Smooth muscle cell (in vitro differentiated cells): ENCODE measurements around the gene SOWAHA. TPM values are rescaled to one million over a fixed set of nuclear protein-coding genes. Genes with fewer than 3 reads are reported as not detected.

Experiments
- DNase-seq: peaks from one replicate; lab custom pipeline; 2025; ENCODE audit not compliant: unreplicated experiment; lab: John Stamatoyannopoulos, UW
- H2AFZ ChIP-seq: fragments of 200-600 bp; sonication (generic); 2 replicates; pipeline ENCODE4 v1.6.0; 2016; ENCODE audit warnings: antibody characterized with exemption, low read depth, mild to moderate bottlenecking
- H3F3A ChIP-seq: fragments of 200-600 bp; sonication (generic); 2 replicates; pipeline ENCODE4 v1.6.0; 2017; ENCODE audit warnings: antibody characterized with exemption, low read depth
- H3K27ac ChIP-seq: fragments of 200-600 bp; sonication (generic); 2 replicates; pipeline ENCODE4 v1.5.1; 2016; ENCODE audit warnings: low read depth, mild to moderate bottlenecking
- H3K27me3 ChIP-seq: fragments of 200-600 bp; sonication (generic); 2 replicates; pipeline ENCODE4 v1.6.1; 2016; ENCODE audit warnings: low read depth, mild to moderate bottlenecking
- H3K36me3 ChIP-seq: fragments of 200-600 bp; sonication (generic); 2 replicates; pipeline ENCODE4 v1.5.1; 2016; ENCODE audit warnings: low read depth
- H3K4me1 ChIP-seq: fragments of 200-600 bp; sonication (generic); 2 replicates; pipeline ENCODE4 v1.5.1; 2016; ENCODE audit warnings: low read depth
- H3K4me2 ChIP-seq: fragments of 200-600 bp; sonication (generic); 2 replicates; pipeline ENCODE4 v1.6.0; 2016; ENCODE audit warnings: mild to moderate bottlenecking
- H3K4me3 ChIP-seq: fragments of 200-600 bp; sonication (generic); 2 replicates; pipeline ENCODE4 v1.5.1; 2016; ENCODE audit warnings: mild to moderate bottlenecking
- H3K79me2 ChIP-seq: fragments of 200-600 bp; sonication (generic); 2 replicates; pipeline ENCODE4 v1.6.0; 2016; ENCODE audit warnings: low read depth, mild to moderate bottlenecking
- H3K9ac ChIP-seq: fragments of 200-600 bp; sonication (generic); 2 replicates; pipeline ENCODE4 v1.6.0; 2016; ENCODE audit warnings: low read depth
- H3K9me3 ChIP-seq: fragments of 200-600 bp; sonication (generic); replicated peaks from 2 replicates; pipeline ENCODE4 v1.5.1; 2016; ENCODE audit warnings: low read depth
- H4K20me1 ChIP-seq: fragments of 200-600 bp; sonication (generic); 2 replicates; pipeline ENCODE4 v1.6.0; 2016; ENCODE audit warnings: low read depth
- CTCF ChIP-seq: fragments of 200-600 bp; sonication (generic); IDR thresholded peaks from 2 replicates; pipeline ENCODE4 v1.5.1; 2017; ENCODE audit warnings: borderline replicate concordance, mild to moderate bottlenecking, antibody characterized with exemption; ENCODE audit not compliant: insufficient read depth, poor library complexity, severe bottlenecking
- WGBS: methylation state at CpG from one replicate; pipeline ENCODE4 v1.1.7; 2016; ENCODE audit warnings: low lambda C conversion rate; 5-methylcytosine and 5-hydroxymethylcytosine counted together
- polyA plus RNA-seq: library from polyadenylated mRNA; unstranded; fragments of >200 nt; fragmentation: Nextera tagmentation; extraction: Ambion mirVana; gene quantifications from 2 replicates; pipeline ENCODE4 v1.2.1, GENCODE V29; 2016
- total RNA-seq: library from RNA; depleted of rRNA; stranded (reverse); fragments of >200 nt; gene quantifications from 2 replicates; pipeline ENCODE4 v1.2.3, GENCODE V29; 2014

Gene SOWAHA
- total and polyA plus RNA-seq, 2 experiments from 2014 or later = 0.43 to 1.5 TPM

- no peaks in the 10 kb centered on the region for H4K20me1 ChIP-seq
- H3K27ac ChIP-seq = no peak overlapping the region
- no peaks in the 10 kb centered on the region for H3K27me3 ChIP-seq
- TF ChIP-seq CTCF = no peak
- H3K4me2 ChIP-seq = no peak overlapping the region
- H3F3A ChIP-seq = no peaks in the 10 kb centered on the region
- DNase-seq = no peak
- no peak overlapping the region for H3K9ac ChIP-seq
- WGBS = 94% methylated on average over 4 of the region's 4 CpGs
- H3K79me2 ChIP-seq = peaks cover 8% of the 10 kb centered on the region
- H3K9me3 ChIP-seq = no peaks in the 10 kb centered on the region
- H3K36me3 ChIP-seq = no peaks in the 10 kb centered on the region
- H2AFZ ChIP-seq = no peak overlapping the region
- H3K4me3 ChIP-seq = no peak overlapping the region
- peaks cover 6% of the 10 kb centered on the region for H3K4me1 ChIP-seq
These were observed 32.1 kb upstream of the SOWAHA start for GRCh38 chr5:132781029-132781428.

- Histone ChIP-seq H3K9ac (no peak overlapping the region), H3K36me3 (no peaks in the 10 kb centered on the region), H3K27ac (no peak overlapping the region), H2AFZ (peak overlapping the region; percentile 61), H3K4me1 (peaks cover 4% of the 10 kb centered on the region), H3K27me3 (no peaks in the 10 kb centered on the region), H3K79me2 (no peaks in the 10 kb centered on the region), H3K4me2 (peak overlapping the region; percentile 45), H3F3A (no peaks in the 10 kb centered on the region), H3K4me3 (no peak overlapping the region), H4K20me1 (no peaks in the 10 kb centered on the region), H3K9me3 (no peaks in the 10 kb centered on the region)
- WGBS = 31% methylated on average over 4 of the region's 4 CpGs
- TF ChIP-seq CTCF = no peak
- no peak for DNase-seq
These were observed 31.0 kb upstream of the SOWAHA start for GRCh38 chr5:132782101-132782500.

GRCh38 chr5:132785365-132785764, 27.7 kb upstream of the SOWAHA start:
- Histone ChIP-seq H3K4me1 (no peaks in the 10 kb centered on the region), H2AFZ (peak overlapping the region; percentile 36), H3K79me2 (no peaks in the 10 kb centered on the region), H3K9ac (no peak overlapping the region), H4K20me1 (no peaks in the 10 kb centered on the region), H3K27me3 (no peaks in the 10 kb centered on the region), H3K9me3 (no peaks in the 10 kb centered on the region), H3K4me2 (no peak overlapping the region), H3K36me3 (no peaks in the 10 kb centered on the region), H3F3A (no peaks in the 10 kb centered on the region), H3K4me3 (no peak overlapping the region), H3K27ac (no peak overlapping the region)
- WGBS = 63% methylated on average over 5 of the region's 5 CpGs
- no peak for TF ChIP-seq CTCF
- no peak for DNase-seq

GRCh38 chr5:132785864-132786263, 27.2 kb upstream of the SOWAHA start:
- Histone ChIP-seq H3K9ac (no peak overlapping the region), H3K4me2 (no peak overlapping the region), H3K9me3 (no peaks in the 10 kb centered on the region), H4K20me1 (no peaks in the 10 kb centered on the region), H3K79me2 (no peaks in the 10 kb centered on the region), H3K36me3 (no peaks in the 10 kb centered on the region), H3F3A (no peaks in the 10 kb centered on the region), H3K27me3 (no peaks in the 10 kb centered on the region), H3K4me3 (no peak overlapping the region), H3K27ac (no peak overlapping the region), H3K4me1 (no peaks in the 10 kb centered on the region), H2AFZ (peak overlapping the region; percentile 36)
- no peak for DNase-seq
- 90% methylated on average over 4 of the region's 4 CpGs for WGBS
- no peak for TF ChIP-seq CTCF
